ENCODE results near the gene DEFB131B. TPM values are rescaled to one million over a fixed set of nuclear protein-coding genes. Genes with fewer than 3 reads are reported as not detected.

Gene DEFB131B
- total RNA-seq, 2 donors from 2014 or later = not detected

- Mint-ChIP-seq H3K36me3 (ENCODE audit: low read depth) (peaks cover 15% of the 10 kb centered on the region), H3K4me1 (peaks cover 15% of the 10 kb centered on the region), H3K27me3 (ENCODE audit: insufficient read depth) (no peaks in the 10 kb centered on the region), H3K4me3 (peak within 1 kb of the TSS; percentile 99), H3K27ac (peak within 1 kb of the TSS; percentile 100), H3K9me3 (no peaks in the 10 kb centered on the region)
- H3K36me3 ChIP-seq (ENCODE audit: control insufficient read depth, insufficient read depth, low read length) = peaks cover 6% of the 10 kb centered on the region
- H3K4me3 ChIP-seq (ENCODE audit: low read length) = peak within 1 kb of the TSS; percentile 100
- DNase-seq = peak; percentile 89
- no peaks in the 10 kb centered on the region for H3K4me1 ChIP-seq (ENCODE audit: control insufficient read depth, insufficient read depth, low read length)
- no peaks in the 10 kb centered on the region for H3K27me3 ChIP-seq (ENCODE audit: control insufficient read depth, insufficient read depth, low read length, poor library complexity, severe bottlenecking)
- H3K9me3 ChIP-seq (ENCODE audit: control insufficient read depth, low read length) = no peaks in the 10 kb centered on the region
- TF ChIP-seq CTCF (conservative IDR thresholded peaks at IDR 0.05) = no peak
- H3K9ac ChIP-seq (ENCODE audit: extremely low read depth, low read length, poor library complexity, severe bottlenecking) = peak within 1 kb of the TSS; percentile 93
- H3K27ac ChIP-seq (ENCODE audit: low read depth, low read length) = peak within 1 kb of the TSS; percentile 90
- WGBS, 2 experiments (ENCODE audit: insufficient coverage in 1 of 2, insufficient read length in 1 of 2) = 1% methylated on average over 21 to 40 of the region's 40 CpGs
Observed at GRCh38 chr11:71927820-71928736, 49.8 kb downstream of the DEFB131B start, which contains the start of gene XNDC1N. XNDC1N (minus strand) TSS chr11:71928594; CDS start chr11:71923353, 5,241 bp downstream.

GRCh38 chr11:71928737-71929443 lies 50.6 kb downstream of the DEFB131B start, which contains the start of gene RNF121:
RNF121 (plus strand) TSS chr11:71929046; CDS start chr11:71929062, 16 bp downstream.
- H3K4me3 Mint-ChIP-seq = peak within 1 kb of the TSS; percentile 99
- peak within 1 kb of the TSS; percentile 100 for H3K4me3 ChIP-seq (ENCODE audit: low read length)

More at GRCh38 chr11:71928737-71929443, 50.6 kb downstream of the DEFB131B start, which contains the start of gene RNF121:
- peaks cover 6% of the 10 kb centered on the region for H3K36me3 ChIP-seq (ENCODE audit: control insufficient read depth, insufficient read depth, low read length)
- no peaks in the 10 kb centered on the region for H3K27me3 Mint-ChIP-seq (ENCODE audit: insufficient read depth)
- peak within 1 kb of the TSS; percentile 90 for H3K27ac ChIP-seq (ENCODE audit: low read depth, low read length)
- H3K36me3 Mint-ChIP-seq (ENCODE audit: low read depth) = peaks cover 12% of the 10 kb centered on the region
- no peaks in the 10 kb centered on the region for H3K27me3 ChIP-seq (ENCODE audit: control insufficient read depth, insufficient read depth, low read length, poor library complexity, severe bottlenecking)
- peak within 1 kb of the TSS; percentile 100 for H3K27ac Mint-ChIP-seq
- TF ChIP-seq CTCF (conservative IDR thresholded peaks at IDR 0.05) = no peak
- H3K4me1 ChIP-seq (ENCODE audit: control insufficient read depth, insufficient read depth, low read length) = no peaks in the 10 kb centered on the region
- peaks cover 15% of the 10 kb centered on the region for H3K4me1 Mint-ChIP-seq
- H3K9me3 Mint-ChIP-seq = no peaks in the 10 kb centered on the region
- 0% methylated on average over 17 to 32 of the region's 32 CpGs for WGBS, 2 experiments (ENCODE audit: insufficient coverage in 1 of 2, insufficient read length in 1 of 2)
- no peaks in the 10 kb centered on the region for H3K9me3 ChIP-seq (ENCODE audit: control insufficient read depth, low read length)
- DNase-seq = peak; percentile 99
- H3K9ac ChIP-seq (ENCODE audit: extremely low read depth, low read length, poor library complexity, severe bottlenecking) = peak within 1 kb of the TSS; percentile 93
